Glomerular endothelial cell (primary cell): ENCODE results near the gene TBC1D22A. TPM values are rescaled to one million over a fixed set of nuclear protein-coding genes. Genes with fewer than 3 reads are reported as not detected.
"Not testable (repeated sequence)": the region's sequence is repeated elsewhere in the genome, so short reads cannot be mapped to it uniquely, and the experiment has no call there.

Experiments
- DNase-seq: peaks from one replicate; pipeline ENCODE4 v3.0.0-alpha.2; 2011; ENCODE audit warnings: low read depth, low spot score; ENCODE audit errors: extremely low read depth
- total RNA-seq: library from RNA; depleted of rRNA; stranded (reverse); fragments of >200 nt; gene quantifications from 2 replicates; pipeline ENCODE4 v1.2.3, GENCODE V29; 2015

The TBC1D22A gene
- 34.6 and 38.7 TPM in 2 replicates for total RNA-seq

DNA sequence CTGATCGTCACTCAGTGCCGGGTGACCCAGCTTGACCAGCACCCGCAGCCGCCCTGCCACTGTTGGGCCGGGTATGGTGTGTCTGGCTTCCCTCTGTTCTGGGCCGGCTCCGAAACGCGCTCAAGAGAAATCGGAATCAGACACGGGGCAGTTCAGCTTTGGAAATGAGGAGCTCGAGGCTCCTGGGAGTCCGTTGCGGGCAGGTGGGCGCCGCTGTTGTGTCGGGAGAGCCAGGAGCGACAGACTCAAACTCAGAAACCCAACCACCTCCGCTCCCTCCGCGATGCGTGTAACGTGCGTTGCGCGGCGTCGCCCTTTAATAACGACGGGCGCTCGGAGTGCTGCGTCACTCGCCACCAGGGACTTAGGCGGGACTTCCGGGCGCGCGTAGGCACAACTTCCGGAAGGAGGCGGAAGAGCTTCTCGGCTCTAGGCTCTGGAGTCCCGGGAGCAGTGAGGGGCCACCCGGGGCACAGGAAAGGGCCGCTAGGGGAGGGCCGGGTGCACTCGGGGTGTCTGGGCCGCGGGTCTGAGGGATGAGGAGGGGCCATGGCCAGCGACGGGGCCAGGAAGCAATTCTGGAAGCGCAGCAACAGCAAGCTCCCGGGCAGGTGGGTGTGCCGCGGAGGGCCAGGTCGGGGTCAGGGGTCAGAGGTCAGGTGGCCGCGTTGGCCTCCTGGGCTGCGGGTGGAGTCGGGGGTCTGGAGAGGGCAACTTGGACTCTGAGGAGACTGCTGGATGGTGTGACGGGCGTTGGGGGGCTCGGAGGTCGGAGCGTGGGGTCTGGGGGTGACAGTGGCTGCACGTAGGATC, at the start of gene TBC1D22A:
TBC1D22A (plus strand) TSS at position 413 of the 813 bp plus-strand sequence; CDS start at position 550, 137 bp downstream.
- DNase-seq, result peak; percentile 68

- no peak for DNase-seq
Observed at GRCh38 chr22:46714550-46714949, 47.9 kb upstream of the TBC1D22A start.

DNA sequence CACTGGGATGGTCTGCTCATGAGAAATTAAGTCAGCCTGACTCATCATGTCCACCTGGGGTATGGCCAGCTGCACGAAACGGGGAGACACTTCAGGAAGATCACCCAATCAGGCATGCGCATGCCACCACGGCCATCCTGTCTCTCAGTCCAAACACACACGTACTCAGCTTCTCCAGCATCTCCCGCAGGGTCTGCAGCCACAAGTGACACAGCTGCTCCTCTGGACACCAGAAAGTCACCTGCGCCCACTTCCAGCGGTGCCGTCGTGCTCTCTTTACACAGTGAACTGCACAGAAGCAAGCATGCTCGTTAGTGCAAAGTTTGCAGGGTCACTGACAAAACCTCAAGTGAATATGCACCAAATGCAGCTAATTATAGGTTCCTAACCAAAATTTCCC, 42.5 kb upstream of the TBC1D22A start:
- DNase-seq, result no peak

DNA sequence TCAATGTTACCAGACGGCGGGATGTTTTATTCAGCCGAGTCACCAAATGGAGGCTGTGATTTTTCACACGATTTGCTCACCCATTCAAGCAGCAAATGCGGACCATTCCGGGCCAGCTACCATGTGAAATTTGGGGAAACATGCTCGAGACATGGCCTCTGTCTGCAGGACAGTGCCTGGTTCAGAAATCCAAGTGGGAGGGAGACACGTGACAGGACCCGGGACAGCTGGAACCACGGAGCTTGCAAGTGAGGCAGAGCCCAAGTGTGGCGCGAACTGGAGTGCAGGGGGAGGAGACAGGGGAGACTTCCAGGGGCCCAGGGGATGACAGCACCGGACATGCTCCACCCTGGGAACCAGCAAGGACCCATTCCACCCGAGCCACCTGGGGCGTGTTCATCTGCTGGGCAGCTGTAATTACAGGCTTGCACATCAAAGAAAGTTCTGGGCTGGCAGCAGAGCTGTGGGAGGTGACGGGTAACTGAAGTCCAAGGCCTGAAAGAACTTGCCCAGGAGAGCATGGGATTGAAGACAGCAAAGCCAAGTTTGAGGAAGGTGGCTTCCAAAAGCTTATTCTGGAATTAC, 40.9 kb upstream of the TBC1D22A start:
- no peak for DNase-seq

- no peak for DNase-seq
Observed at GRCh38 chr22:46723882-46724281, 38.6 kb upstream of the TBC1D22A start.

DNA sequence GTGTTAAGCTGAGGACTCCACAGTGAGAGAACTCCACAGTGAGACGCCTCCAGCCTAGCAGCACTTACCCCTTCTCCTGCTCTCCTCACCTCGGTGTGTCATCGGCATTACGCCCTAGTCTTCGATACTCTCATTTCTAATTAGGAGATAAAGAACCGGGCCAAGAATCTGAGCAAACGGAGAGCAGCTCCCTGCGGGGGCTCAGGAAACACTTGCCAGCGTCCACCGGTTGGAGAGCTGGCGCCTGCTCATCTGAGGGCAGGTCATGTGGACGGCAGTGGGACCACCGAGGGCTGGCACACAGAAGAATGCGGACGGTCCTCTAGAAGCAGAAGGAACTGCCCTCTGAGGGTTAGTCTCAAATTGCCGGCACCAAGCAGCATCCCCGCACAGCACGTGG, 37.4 kb upstream of the TBC1D22A start:
- DNase-seq, result no peak

DNA sequence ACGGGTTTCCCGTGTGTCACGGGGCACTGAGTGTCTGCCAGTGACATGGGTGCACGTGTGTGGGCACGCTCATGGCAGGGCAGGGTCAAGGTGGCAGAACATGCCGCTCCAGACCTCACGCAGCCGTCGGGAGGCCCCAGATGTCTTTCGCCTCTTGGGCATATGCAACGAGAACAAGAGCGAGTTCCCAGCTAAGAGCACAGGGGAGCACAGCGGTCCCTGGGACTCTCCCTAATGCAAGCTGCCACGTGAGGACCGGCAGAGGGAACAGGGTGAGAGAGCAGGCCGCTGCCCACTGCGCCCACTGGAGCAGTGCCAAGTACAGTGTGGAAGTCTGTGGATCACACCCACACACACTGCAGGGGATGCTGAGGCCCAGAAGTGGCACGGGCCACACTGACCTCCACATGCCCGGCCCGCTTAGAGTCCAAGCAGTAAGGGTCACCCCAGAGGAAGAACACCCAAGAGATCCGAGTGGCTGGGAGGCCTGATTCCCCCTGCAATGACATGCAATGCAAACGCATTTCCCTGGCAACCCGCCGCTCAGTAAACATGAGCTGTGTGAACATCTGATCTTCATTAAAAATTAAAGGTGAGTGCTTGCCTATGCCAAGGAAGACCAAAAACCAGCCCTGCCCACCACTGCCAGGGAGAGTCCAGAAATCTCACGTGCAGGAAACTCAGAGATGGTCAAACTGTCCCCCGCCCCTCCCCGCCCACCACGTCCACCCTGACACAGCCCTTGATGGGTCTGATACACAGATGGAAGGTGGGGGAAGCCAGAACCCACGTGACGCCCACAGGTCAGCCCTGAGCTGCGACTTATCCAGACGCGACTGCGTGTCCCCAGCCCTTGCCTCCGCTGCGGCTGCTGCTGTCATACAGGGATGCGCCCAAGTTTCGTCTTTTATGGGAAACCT, 36.1 kb upstream of the TBC1D22A start:
- no peak for DNase-seq

- no peak for DNase-seq
Observed at GRCh38 chr22:46726986-46727317, 35.5 kb upstream of the TBC1D22A start.

DNA sequence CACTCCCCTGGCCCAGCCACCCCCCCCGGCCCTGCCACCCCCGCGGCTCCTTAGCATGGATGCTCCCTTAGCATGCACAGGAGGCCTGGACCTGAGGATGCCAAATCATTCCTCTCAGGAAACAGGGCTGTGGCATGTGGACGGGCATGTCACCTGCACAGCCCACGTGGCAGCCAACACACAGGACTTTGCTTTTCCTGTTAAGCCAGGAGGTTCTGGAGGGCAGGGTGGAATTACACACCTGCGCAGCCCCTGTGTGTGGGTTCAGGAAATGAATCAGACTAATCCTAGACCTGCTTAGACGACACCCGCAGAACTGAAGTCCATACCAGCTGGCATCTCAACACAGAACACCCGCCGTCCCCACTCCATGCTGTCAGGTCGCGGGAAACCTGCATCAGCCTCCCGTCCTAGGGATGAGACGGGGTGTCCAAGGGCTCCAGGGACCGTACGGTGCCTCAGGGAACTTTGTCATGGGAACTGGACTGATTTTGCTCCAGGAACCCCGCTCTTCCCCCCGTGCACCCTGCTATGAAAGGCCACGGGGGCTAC, 34.6 kb upstream of the TBC1D22A start:
- no peak for DNase-seq

GRCh38 chr22:46728470-46728869, 34.0 kb upstream of the TBC1D22A start:
- no peak for DNase-seq

GRCh38 chr22:46730568-46731245, 31.7 kb upstream of the TBC1D22A start:
- DNase-seq, result no peak

GRCh38 chr22:46731246-46732040, 31.0 kb upstream of the TBC1D22A start:
- DNase-seq, result no peak

- no peak for DNase-seq
Observed at GRCh38 chr22:46732041-46732379, 30.4 kb upstream of the TBC1D22A start.

DNA sequence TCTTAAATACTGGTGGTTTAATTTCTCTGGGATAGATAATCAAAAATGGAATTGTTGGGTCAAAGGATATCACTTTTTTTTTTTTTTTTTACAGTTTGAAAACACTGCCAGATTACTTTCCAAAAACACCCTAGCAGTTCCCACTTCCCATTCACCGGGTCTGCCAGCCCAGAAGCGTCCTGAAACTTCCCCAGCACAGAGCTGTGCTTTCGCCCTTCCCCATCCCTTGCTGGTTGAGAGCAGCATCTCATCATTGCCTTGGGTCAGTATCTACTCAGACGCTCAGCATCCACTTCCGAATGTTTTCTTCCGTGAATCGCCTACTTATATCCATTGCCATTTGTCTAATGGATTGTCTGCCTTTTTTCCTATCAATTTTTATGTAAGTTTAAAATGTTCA, 29.9 kb upstream of the TBC1D22A start:
- DNase-seq, result no peak

- not testable (repeated sequence) for DNase-seq
Observed at GRCh38 chr22:46734213-46734722, 28.2 kb upstream of the TBC1D22A start.

GRCh38 chr22:46734830-46735453, 27.5 kb upstream of the TBC1D22A start:
- DNase-seq, result no peak

DNA sequence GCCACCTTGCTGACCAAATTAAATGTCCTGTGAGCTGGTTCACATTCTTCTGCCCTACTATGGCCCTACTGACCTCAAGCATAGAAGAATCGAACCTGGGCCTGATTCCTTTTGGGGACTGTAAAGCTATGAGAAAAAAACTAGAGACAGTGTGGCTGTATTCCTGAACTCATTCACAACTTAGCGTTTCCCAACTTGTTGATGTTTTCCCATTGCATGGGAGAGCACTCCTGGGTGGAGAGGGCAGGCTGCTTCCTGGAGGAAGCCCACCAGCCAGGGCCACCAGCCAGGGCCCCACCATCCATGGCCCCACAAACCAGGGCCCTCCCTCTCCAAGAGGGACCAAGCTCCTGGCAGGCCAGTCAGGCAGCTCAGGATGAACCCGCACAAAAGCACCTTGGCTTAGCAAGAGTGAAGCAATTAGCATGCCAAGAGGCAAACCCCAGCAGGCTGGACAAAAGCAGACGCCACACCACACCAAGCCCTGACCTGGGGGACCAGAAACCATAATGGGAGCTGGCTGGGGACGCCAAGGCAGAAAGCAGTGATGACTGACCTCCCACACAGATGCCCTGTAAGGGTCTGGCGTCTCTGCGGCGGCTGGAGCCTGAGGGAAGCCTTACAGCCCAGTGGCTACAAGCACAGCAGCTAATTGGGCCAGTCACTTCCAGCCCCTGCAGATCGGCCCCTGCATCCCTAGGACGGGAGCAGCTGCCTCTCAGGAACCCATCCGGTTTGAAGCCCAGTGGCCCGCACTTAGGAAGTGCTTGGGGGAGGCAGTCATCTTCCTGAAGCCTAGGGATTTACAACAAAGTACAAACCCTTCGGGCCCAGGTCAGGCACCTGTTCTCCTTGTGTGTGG, 26.5 kb upstream of the TBC1D22A start:
- no peak for DNase-seq

GRCh38 chr22:46736705-46737104, 25.7 kb upstream of the TBC1D22A start:
- no peak for DNase-seq
